Thyroid gland (tissue), 4 donors: Measurements from ENCODE around the gene MRPL21.

Experiments used
- CTCF ChIP-seq, 6 experiments: fragments of 200-600 bp in 3 of 6; fragments of 450-650 bp in 3 of 6; sonication (generic) in 3 of 6; IDR thresholded peaks; one replicate each; pipeline ENCODE4 v1.5.1; 2016 to 2019; ENCODE audit warnings: antibody characterized with exemption in 6 of 6, mild to moderate bottlenecking in 2 of 6, inconsistent platforms in 1 of 6, moderate library complexity in 1 of 6
- POLR2A ChIP-seq, 2 donors: fragments of 450-650 bp; IDR thresholded peaks; one replicate each; pipeline ENCODE4 v1.6.1; 2017; ENCODE audit warnings: antibody characterized with exemption in 2 of 2, mild to moderate bottlenecking in 2 of 2, moderate library complexity in 1 of 2

GRCh38 chr11:68931911-68932310 is 28.3 kb upstream of the MRPL21 start:
- TF ChIP-seq CTCF (IDR thresholded peaks at IDR 0.05) (no peak), POLR2A (IDR thresholded peaks at IDR 0.05) (no peak)
